Activated gamma-delta T cell (primary cell): Measurements from ENCODE around the gene KLHDC10.
"Not testable (repeated sequence)": the region's sequence is repeated elsewhere in the genome, so short reads cannot be mapped to it uniquely, and the experiment has no call there.

ENCODE experiments used
- DNase-seq: peaks from one replicate; lab custom pipeline; 2025; lab: John Stamatoyannopoulos, UW
- total RNA-seq, 2 donors: gene quantifications; one replicate each; lab custom pipeline; 2026; lab: John Stamatoyannopoulos, UW

The KLHDC10 gene
- total RNA-seq, result 57.7 to 58.4 reads per million in 2 donors

DNA sequence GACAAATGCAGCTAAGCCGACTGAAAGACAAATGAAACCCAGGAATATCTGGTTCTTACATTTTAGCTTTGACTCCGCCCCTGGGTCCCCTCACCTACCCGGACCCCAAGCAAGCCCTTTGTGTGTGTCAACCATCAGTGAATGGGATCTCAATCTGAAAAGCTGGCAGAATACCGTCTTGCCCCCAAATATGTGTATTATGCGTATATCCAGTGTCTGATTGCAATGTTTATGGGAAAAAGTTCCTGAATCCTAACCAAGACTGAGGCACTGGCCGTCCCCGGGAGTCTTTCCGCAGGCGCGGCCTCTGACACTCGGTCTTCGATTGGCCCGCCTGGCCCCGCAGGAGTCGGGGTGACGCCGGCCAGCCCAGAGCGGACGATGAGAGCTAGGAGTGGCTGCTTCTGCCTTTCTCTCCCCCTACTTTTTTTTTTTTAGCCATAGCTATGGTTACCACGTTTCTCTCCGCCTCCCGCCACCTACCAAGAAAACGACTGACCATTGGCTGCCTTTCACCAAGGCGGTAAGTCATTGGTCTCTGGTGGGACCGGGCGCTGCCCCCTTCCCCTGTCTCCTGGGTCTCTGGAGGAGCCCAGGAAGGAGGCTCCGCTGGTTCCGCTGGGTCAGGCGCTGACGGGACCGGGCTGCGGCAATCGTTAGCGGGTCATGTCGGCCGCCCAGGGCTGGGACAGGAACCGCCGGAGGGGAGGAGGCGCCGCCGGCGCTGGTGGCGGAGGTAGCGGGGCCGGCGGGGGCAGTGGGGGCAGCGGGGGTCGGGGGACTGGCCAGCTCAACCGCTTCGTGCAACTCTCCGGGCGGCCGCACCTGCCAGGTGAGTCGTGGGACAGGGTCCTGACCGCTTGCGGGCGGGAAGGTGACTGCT, at the start of gene KLHDC10:
TSS of gene KLHDC10 (plus strand) at position 557 of the 883 bp plus-strand sequence. CDS start at position 667, 110 bp downstream.
- peak; percentile 84 for DNase-seq

DNA sequence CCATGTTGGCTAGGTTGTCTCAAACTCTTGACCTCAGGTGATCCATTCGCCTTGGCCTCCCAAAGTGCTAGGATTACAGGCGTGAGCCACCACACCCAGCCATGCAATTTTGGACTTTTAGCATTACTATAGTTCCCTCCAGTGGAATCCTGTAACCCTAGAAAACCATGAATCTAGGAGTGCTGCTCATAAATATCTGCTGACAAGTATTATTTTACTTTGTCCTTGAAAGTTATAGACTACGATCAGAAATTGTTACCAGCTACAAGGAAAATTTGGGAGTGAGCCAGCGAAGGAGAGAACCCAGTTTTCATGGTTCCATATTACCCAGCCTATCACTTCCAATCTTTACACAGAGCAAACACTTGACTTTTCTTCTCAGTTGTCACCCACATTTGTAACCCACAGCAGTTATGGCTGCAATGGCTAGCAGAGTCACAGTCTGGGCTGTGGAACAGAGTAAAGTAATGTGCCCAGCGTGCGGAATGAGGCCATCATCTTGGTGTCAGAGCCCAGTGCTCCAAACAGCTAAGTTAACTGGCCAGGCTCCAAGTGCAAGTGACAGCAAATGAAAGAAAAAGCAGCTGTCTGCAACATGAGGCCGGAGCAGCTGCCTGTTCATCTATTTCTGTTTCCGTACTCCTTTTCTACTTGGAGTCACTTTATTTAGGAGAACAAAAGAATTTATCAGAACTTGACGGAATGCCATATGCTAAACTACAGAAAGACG, 49.1 kb upstream of the KLHDC10 start:
- DNase-seq, result no peak

DNA sequence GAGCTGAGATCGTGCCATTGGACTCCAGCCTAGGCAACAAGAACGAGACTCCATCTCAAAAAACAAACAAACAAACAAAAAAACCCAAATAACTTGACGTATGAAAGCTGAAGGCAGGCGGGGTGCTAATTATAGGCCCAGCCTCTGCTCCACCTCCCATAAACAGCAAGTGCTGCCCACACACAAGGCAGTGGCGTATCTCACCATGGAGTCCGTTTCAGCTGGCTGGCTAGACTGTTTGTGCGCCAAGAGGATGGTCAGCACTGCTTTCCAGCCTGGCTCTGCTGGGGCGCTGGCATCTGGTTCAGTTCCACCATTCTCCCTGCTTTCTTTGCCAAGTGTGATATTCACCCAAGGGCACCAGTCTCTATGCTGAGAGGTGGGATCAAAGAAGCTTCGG, 48.2 kb upstream of the KLHDC10 start:
- no peak for DNase-seq

- no peak for DNase-seq
Measured at GRCh38 chr7:130022623-130023175, 47.6 kb upstream of the KLHDC10 start.

GRCh38 chr7:130024390-130024789, 45.9 kb upstream of the KLHDC10 start:
- DNase-seq, result no peak

GRCh38 chr7:130032698-130033097, 37.6 kb upstream of the KLHDC10 start:
- no peak for DNase-seq

DNA sequence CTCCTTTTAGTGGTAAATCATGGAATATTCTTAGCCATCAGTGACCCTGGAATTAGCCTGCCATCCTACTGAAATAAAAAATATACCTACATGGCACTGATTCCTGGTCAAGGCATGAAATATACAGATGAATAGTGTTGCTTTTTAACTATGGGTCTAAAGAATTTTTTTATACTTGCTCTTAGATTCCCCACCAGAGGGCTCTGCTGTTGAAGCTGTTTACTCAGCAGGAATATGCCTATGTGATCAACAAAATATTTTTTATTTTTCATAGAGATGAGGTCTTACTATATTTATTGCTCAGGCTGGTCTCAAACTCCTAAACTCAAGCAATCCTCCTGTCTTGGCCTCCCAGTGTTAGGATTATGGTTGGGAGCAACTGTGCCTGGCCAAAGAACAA, 32.6 kb upstream of the KLHDC10 start:
- no peak for DNase-seq

- DNase-seq, result no peak
Measured at GRCh38 chr7:130040576-130040975, 29.8 kb upstream of the KLHDC10 start.

DNA sequence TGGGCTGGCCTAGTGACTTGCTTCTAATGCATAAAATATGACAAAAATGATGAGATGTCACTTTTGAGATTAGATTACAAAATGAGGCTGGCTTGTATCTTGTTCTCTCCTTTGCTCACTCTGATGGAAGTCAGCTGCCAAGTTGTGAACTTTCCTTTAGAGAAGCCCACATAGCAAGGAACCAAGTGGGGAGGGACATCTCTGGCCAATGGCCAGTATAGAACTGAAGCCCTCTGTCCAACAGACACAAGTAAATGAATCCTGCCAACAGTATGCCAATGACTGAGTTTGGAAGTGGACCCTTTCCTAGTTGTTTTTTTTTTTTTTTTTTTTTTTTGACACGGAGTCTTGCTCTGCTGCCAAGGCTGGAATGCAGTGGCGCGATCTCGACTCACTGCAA, 22.5 kb upstream of the KLHDC10 start:
- DNase-seq, result no peak

GRCh38 chr7:130048906-130049305, 21.4 kb upstream of the KLHDC10 start:
- DNase-seq, result no peak

- not testable (repeated sequence) for DNase-seq
Measured at GRCh38 chr7:130052250-130052649, 18.1 kb upstream of the KLHDC10 start.

GRCh38 chr7:130055198-130055597, 15.1 kb upstream of the KLHDC10 start:
- not testable (repeated sequence) for DNase-seq

DNA sequence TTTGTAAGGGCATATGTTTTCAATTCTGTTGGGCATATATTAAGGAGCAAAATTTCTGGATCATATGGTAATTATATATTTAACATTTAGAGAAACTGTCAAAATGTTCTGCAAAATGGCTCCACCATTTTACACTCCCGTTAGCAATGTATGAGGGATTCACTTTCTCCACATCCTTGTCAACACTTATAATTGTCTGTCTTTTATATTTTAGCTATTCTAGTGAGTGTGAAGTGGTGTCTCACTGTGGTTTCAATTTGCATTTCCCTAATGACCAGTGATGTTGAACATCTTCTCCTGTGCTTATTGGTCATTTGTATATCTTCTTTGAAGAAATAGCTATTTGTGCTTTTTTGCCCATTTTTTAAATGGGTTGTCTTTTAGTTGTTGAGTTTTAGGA, 8.1 kb upstream of the KLHDC10 start:
- DNase-seq, result no peak

- no peak for DNase-seq
Measured at GRCh38 chr7:130063036-130063435, 7.3 kb upstream of the KLHDC10 start.

- not testable (repeated sequence) for DNase-seq
Measured at GRCh38 chr7:130064580-130064926, 5.8 kb upstream of the KLHDC10 start.

DNA sequence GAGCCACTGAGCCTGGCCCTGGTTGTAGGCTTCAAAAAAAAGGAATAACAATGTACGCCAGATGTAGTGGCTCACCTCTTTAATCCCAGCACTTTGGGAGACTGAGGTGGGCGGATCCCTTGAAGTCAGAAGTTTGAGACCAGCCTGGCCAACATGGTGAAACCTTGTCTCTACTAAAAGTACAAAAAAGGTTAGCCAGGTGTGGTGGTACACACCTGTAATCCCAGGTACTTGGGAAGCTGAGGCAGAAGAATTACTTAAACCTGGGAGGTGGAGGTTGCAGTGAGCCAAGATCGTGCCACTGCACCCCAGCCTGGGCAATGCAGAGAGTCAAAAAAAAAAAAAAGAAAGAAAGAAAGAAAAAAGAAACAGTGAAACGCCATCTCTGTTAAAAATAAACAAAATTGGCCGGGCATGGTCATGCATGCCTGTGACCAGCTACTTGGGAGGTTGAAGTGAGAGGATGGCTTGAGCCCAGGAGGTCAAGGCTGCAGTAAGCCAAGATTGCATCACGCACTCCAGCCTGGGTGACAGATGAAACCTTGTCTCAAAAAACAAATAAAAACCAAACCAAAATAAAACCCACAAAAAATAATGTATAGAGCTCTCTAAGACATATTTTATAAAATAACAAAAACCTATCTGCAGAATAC, 4.7 kb upstream of the KLHDC10 start:
- no peak for DNase-seq

GRCh38 chr7:130069179-130069977, 956 bp upstream of the KLHDC10 start:
- no peak for DNase-seq

DNA sequence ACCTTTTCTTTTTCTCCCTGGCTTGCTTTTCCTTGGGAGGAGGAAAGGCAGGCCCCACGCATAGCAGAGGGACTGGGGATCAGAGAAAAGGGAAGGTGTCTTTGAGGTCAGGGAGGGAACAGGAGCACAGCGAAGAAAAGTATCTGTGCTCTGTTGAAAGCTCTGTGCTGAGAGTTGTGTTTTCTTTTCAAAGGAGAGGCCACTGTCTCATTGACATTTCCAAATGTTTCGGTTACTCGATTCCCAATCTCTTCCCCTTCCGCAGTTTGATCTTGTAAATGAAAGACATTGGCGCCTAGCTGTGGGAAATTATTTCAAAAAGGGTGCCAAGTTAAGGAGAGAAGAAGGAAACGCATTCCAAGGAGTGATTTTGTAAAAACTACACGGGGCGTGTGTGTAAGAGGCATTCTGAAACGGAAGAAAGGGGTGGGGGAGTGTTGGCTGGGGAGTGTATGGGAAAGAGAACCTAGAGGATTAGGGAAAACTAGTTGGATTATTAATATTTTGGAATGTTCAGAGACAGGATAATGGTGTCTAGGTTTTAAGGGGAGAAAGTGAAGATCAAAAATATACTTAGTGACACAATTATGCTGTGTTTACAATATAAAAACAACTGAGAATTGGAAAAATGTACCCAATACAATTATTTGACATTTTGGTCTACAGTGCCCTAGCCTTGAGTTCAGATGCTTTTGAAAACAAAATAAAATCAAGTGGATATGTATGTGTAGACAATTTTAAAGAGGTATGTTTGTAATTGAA, 708 bp downstream of the KLHDC10 start:
- no peak for DNase-seq

GRCh38 chr7:130071701-130072622, 1.6 kb downstream of the KLHDC10 start:
- DNase-seq, result no peak
